Measurements from ENCODE around the gene KIDINS220. TPM values are rescaled to one million over a fixed set of nuclear protein-coding genes. Genes with fewer than 3 reads are reported as not detected.

Gene KIDINS220
- total RNA-seq, 6 experiments from 2014 or later, result 17.0 to 24.8 (median 21.5) TPM

DNA sequence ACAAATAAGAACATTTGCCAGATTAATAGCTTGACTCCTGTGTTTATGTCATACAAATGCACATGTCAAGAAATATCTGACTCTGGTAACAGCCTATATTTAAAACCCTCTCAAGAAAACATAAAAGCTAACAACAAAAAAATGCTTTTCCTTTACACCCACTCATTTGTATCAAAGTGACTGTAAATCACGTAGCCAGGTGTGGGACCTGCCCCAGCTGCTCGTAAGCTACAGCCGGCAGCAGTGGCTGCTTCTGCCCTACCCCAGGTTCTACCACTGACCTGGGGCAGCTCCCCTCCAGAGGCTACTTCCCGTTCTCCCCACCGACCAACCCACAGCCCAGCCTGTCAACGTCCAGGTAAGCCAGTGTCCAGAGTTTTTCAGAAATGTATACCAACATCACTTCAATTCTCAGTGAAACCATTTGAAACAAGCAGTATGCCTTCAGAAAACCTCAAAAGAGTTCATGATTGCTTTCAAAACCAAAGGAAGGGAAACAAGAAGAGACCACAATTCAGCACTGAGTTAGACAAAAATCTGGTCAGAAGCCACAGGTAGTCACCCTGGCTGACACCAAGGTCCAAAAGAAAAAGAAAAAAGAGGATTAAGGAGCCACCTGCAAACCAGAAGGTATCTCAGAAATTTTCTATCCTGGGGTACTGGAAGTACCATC is 40.4 kb downstream of the KIDINS220 start:
- intact Hi-C loops (cut with DNase I), result no loop called here
- no peak for DNase-seq
- Histone ChIP-seq H3K36me3 (peaks cover 0 to 57% (median 14%) of the 10 kb centered on the region in 4 donors), H3K4me3 (no peak overlapping the region), H3K27ac (no peak overlapping the region), H3K4me1 (peaks cover 0 to 13% (median 0%) of the 10 kb centered on the region in 4 donors), H3K9me3 (no peaks in the 10 kb centered on the region), H3K27me3 (no peaks in the 10 kb centered on the region)
- ATAC-seq, result no peak
- TF ChIP-seq, protein P1, sequence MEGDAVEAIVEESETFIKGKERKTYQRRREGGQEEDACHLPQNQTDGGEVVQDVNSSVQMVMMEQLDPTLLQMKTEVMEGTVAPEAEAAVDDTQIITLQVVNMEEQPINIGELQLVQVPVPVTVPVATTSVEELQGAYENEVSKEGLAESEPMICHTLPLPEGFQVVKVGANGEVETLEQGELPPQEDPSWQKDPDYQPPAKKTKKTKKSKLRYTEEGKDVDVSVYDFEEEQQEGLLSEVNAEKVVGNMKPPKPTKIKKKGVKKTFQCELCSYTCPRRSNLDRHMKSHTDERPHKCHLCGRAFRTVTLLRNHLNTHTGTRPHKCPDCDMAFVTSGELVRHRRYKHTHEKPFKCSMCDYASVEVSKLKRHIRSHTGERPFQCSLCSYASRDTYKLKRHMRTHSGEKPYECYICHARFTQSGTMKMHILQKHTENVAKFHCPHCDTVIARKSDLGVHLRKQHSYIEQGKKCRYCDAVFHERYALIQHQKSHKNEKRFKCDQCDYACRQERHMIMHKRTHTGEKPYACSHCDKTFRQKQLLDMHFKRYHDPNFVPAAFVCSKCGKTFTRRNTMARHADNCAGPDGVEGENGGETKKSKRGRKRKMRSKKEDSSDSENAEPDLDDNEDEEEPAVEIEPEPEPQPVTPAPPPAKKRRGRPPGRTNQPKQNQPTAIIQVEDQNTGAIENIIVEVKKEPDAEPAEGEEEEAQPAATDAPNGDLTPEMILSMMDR (IDR thresholded peaks at IDR 0.05), result no peak
- no peak for TF ChIP-seq POLR2A (IDR thresholded peaks at IDR 0.05)
- WGBS (ENCODE audit: insufficient coverage, low coverage, low lambda C conversion rate, missing lambda C conversion rate), result 88% methylated on average over 5 of the region's 6 CpGs

DNA sequence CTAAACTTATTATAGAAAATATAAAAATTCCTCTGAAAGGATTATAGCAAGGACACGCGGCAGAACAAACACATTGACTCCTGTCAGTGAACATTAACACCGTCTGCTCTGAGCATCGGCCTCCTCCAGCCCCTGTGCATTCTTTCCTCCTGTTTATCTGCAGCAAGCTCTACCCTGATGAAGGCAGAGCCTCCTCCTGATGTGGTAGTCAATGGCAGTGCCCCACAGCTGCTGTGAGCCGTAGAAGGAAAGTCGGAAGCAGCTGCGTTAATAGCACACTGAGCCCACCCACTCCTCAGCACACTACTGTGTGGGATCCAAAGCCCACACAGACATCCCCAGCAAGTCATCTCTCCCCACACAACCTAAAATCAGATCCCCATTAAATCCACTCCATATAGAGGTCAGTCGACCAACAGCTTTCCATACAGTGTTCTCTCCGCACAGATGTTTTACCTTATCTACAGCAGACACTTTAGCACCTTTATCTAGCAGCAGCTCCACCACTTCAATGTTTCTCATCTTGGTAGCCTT is 41.0 kb downstream of the KIDINS220 start:
- H3K9me3 ChIP-seq, result no peaks in the 10 kb centered on the region
- H3K4me3 ChIP-seq, result no peak overlapping the region
- WGBS (ENCODE audit: insufficient coverage, low coverage, low lambda C conversion rate, missing lambda C conversion rate), result 92% methylated on average over 7 of the region's 9 CpGs
- no peak overlapping the region for H3K27ac ChIP-seq
- intact Hi-C loops (cut with DNase I), result no loop called here
- peaks cover 0 to 52% (median 14%) of the 10 kb centered on the region in 4 donors for H3K36me3 ChIP-seq
- ATAC-seq (no peak), DNase-seq (no peak)
- H3K27me3 ChIP-seq, result no peaks in the 10 kb centered on the region
- TF ChIP-seq POLR2A (IDR thresholded peaks at IDR 0.05), result no peak
- TF ChIP-seq, protein P1 (IDR thresholded peaks at IDR 0.05), result no peak
- H3K4me1 ChIP-seq, result peaks cover 0 to 13% (median 0%) of the 10 kb centered on the region in 4 donors

DNA sequence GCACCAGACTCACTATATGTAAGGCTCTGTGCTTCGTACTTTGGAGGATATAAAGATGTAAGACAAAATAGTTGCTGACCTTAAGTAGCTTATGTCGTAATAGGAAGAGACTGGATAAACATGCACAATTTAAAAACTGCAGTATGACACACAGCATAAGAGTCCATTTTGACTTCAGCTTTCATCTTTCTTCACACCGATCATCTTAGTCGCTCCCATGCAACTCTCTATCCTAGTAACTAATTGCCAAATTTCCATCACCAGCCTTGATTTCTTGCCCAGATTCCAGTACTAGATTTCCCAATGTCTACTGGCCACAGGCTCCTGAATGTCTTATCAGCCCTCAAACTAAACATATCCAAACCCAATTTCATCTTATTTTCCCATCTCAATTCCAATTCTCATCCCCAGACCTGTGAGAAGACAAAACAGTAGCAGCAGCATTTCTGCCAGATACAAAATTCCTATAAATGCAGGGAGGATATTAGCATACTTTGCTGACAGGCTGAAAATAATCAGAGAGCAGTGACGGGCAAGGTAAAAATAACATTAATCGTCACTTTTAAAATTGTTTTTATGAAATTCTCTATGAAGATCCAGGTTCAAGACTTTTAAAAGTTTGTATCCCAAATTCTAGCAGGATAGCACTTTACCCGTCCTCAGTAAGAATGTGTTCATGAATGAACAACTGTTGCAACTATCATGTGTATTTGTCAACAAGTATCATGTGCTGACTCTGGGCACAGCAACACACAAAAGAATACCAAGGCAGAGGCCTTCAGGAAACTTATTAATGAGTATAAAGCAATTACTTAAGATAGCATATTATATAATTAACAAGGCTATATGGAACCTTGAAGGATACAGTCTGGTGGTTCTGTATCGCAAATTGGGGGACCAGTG is 42.2 kb downstream of the KIDINS220 start:
- Histone ChIP-seq H3K27ac (no peak overlapping the region), H3K36me3 (peaks cover 0 to 48% (median 18%) of the 10 kb centered on the region in 4 donors), H3K4me1 (peaks cover 0 to 13% (median 0%) of the 10 kb centered on the region in 4 donors), H3K27me3 (no peaks in the 10 kb centered on the region), H3K4me3 (no peak overlapping the region), H3K9me3 (no peaks in the 10 kb centered on the region)
- TF ChIP-seq, protein P1 (IDR thresholded peaks at IDR 0.05), result no peak
- TF ChIP-seq POLR2A (IDR thresholded peaks at IDR 0.05), result no peak
- intact Hi-C loops (cut with DNase I), result no loop called here
- peak in 2 of 4 donors; percentile 56 to 86 for ATAC-seq
- 87% methylated on average over 8 of the region's 8 CpGs for WGBS (ENCODE audit: insufficient coverage, low coverage, low lambda C conversion rate, missing lambda C conversion rate)
- DNase-seq, result no peak

DNA sequence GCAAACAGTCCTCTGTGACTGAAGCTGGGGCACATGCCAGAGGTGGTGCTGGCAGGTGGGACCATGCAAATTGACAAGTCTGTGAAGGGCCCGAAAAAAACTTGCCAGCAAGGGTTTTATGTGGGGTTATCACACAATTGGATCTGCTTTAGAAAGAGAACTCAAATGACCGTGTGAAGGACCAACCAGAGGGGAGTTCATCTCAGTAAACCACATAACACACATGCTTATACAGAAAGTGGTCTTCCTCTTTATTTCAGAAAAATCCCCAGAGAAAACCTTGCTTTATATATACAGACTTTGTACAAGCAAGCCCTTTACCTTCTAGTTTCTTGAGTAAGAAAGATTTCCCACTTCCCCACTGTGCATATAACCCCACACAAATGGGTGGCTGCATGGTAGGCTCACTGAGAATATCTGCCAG is 46.7 kb downstream of the KIDINS220 start:
- no peaks in the 10 kb centered on the region for H3K27me3 ChIP-seq
- H3K9me3 ChIP-seq, result no peaks in the 10 kb centered on the region
- peaks cover 0 to 40% (median 14%) of the 10 kb centered on the region in 4 donors for H3K36me3 ChIP-seq
- ATAC-seq (no peak), DNase-seq (no peak)
- H3K4me1 ChIP-seq, result no peaks in the 10 kb centered on the region
- intact Hi-C loops (cut with DNase I), result no loop called here
- H3K27ac ChIP-seq, result no peak overlapping the region
- no peak overlapping the region for H3K4me3 ChIP-seq
- TF ChIP-seq POLR2A (IDR thresholded peaks at IDR 0.05), result no peak
- TF ChIP-seq, protein P1 (IDR thresholded peaks at IDR 0.05), result no peak
- 63% methylated on average over 1 of the region's 2 CpGs for WGBS (ENCODE audit: insufficient coverage, low coverage, low lambda C conversion rate, missing lambda C conversion rate)

All from right lobe of liver (tissue), 6 donors.